ENCODE measurements around the gene SMURF2.

DNA sequence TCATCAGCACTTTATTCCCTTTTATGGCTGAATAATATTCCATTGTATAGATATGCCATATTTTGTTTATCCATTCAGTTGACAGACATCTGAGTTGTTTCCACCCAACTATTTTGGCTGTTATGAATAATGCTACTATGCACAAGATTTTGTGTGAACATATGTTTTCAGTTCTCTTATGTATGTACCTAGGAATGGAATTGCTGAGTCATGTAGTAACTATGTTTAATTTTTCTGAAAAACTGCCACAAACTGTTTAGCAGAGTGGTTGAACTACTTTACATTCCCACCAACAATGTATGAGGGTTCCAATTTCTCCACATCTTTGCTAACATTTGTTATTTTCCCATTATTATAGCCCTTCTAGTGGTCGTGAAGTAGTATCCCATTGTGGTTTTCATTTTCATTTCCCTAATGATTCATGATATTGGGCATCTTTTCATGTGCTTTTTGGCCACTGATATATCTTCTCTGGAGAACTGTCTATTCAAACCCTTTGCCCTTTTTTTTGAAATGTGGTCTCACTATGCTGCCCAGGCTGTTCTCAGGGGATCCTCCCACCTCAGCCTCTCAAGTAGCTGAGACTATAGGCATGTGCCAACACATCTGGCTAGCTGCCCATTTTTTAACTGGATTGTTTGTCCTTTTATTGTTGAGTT is 26.3 kb downstream of the SMURF2 start:
- TF ChIP-seq, protein P1, sequence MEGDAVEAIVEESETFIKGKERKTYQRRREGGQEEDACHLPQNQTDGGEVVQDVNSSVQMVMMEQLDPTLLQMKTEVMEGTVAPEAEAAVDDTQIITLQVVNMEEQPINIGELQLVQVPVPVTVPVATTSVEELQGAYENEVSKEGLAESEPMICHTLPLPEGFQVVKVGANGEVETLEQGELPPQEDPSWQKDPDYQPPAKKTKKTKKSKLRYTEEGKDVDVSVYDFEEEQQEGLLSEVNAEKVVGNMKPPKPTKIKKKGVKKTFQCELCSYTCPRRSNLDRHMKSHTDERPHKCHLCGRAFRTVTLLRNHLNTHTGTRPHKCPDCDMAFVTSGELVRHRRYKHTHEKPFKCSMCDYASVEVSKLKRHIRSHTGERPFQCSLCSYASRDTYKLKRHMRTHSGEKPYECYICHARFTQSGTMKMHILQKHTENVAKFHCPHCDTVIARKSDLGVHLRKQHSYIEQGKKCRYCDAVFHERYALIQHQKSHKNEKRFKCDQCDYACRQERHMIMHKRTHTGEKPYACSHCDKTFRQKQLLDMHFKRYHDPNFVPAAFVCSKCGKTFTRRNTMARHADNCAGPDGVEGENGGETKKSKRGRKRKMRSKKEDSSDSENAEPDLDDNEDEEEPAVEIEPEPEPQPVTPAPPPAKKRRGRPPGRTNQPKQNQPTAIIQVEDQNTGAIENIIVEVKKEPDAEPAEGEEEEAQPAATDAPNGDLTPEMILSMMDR (IDR thresholded peaks at IDR 0.05), result no peak; the same call in 1 of the 2 replicates
- TF ChIP-seq JUND (IDR thresholded peaks at IDR 0.05) (peak; percentile 87), TCF12 (IDR thresholded peaks at IDR 0.05) (peak; percentile 95), YY1 (IDR thresholded peaks at IDR 0.05; ENCODE audit: low read depth) (no peak; the same call in 1 of the 2 replicates)
- TF ChIP-seq, protein P2, sequence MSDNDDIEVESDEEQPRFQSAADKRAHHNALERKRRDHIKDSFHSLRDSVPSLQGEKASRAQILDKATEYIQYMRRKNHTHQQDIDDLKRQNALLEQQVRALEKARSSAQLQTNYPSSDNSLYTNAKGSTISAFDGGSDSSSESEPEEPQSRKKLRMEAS (IDR thresholded peaks at IDR 0.05; ENCODE audit: low read depth), result 0 out of 2 replicates have a peak, but pooled peaks have one; percentile 41
